GM18861 (cell line): ENCODE measurements around the gene RGS18.
A peak's percentile ranks its signal among the peaks of the same experiment; 100 is the strongest.
"Not testable (repeated sequence)": the region's sequence is repeated elsewhere in the genome, so short reads cannot be mapped to it uniquely, and the experiment has no call there.

Experiments used
- ATAC-seq: cut with Tn5 transposase; IDR thresholded peaks from one replicate; pipeline ENCODE4 v1.9.1; 2021; ENCODE audit not compliant: unreplicated experiment

The RGS18 gene

GRCh38 chr1:192158181-192158580 is at the start of gene RGS18:
Gene RGS18, plus strand, starts transcription at chr1:192158462. Its CDS starts 176 bp downstream, at chr1:192158638.
- peak; percentile 66 for ATAC-seq

DNA sequence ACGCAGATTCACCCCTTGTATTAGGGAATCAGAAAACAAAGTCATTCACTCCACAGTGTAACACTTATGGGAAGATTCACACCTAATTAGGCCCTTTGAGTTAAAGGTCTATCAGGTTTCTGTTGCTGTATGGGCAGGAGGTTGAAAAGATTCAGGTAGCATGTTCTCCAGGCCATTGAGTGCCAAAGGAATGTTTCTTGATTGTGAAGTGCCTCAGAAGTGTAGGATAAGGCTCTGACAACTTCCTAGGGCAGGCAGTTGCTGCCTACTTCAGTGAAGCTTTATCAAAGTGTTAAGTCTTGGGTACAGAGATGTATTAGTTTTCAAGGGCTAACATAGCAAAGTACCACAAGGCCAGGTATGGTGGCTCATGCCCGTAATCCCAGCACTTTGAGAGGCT is 48.7 kb upstream of the RGS18 start:
- ATAC-seq = no peak

GRCh38 chr1:192115000-192115399 is 43.3 kb upstream of the RGS18 start:
- ATAC-seq = no peak

GRCh38 chr1:192118881-192119405 is 39.3 kb upstream of the RGS18 start:
- ATAC-seq = no peak

DNA sequence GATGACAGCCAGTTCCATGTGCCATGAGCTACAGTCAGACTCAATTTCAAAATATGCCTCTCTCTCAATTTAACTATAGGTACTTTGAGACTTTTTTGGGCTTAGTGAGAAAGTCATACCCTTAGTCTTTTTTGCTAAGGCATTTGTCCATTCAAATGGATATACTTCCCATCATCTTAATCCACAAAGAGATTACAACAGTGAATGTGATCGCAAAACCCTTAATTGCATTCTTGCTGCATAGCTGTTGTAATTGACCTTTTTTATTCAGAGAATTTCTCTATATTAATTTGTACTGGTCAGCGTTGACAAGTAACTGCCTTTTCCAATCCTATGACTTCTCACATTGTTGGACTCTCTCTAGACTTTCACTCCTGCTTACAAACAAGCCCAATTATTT is 38.6 kb upstream of the RGS18 start:
- no peak for ATAC-seq

DNA sequence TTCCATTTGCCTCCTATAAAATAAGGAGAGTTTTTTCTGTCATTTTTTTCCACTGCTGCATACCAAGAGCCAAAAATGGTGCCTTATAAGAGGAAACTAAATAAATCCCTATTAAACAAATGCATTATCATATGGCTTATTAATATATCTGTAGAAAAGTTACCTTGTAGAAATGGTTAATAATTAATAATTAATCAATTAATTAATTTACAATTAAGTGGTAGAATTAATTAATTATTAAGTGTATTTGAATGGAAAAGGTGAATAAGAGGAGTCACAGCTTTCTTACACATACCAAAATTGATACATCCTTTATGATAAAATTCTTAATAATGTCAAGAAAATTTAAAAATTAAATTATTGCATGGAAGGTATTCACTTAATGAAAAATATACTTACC is 35.6 kb upstream of the RGS18 start:
- no peak for ATAC-seq

- no peak for ATAC-seq
Observed at GRCh38 chr1:192123212-192123611, 35.0 kb upstream of the RGS18 start.

- ATAC-seq = no peak
Observed at GRCh38 chr1:192126030-192126619, 32.1 kb upstream of the RGS18 start.

- no peak for ATAC-seq
Observed at GRCh38 chr1:192130175-192130574, 28.1 kb upstream of the RGS18 start.

DNA sequence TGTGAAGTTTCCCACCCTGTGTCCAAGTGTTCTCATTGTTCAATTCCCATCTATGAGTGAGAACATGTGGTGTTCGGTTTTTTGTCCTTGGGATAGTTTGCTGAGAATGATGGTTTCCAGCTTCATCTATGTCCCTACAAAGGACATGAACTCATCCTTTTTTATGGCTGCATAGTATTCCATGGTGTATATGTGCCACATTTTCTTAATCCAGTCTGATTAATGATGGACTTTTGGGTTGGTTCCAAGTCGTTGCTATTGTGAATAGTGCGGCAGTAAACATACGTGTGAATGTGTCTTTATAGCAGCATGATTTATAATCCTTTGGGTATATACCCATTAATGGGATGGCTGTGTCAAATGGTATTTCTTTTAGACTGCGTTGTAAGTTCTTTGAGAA is 27.4 kb upstream of the RGS18 start:
- ATAC-seq = not testable (repeated sequence)

DNA sequence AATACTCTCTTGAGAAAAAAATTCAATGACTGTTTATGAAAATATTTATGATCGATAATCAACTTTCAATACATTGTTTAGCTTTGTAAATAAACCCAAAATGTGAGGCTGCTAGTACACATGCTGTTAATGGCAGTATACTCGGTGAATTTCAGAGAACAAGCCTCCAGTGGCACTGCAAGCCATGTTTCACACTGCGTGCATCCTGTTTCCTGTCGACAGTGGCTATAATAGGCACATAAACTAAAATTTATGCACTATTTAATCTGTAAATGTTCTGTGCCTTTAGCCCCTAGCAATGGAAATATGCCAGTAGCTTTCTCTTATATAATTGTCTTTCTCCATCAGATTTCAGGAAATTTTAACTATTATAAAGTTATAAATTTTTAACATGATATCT is 26.3 kb upstream of the RGS18 start:
- no peak for ATAC-seq

DNA sequence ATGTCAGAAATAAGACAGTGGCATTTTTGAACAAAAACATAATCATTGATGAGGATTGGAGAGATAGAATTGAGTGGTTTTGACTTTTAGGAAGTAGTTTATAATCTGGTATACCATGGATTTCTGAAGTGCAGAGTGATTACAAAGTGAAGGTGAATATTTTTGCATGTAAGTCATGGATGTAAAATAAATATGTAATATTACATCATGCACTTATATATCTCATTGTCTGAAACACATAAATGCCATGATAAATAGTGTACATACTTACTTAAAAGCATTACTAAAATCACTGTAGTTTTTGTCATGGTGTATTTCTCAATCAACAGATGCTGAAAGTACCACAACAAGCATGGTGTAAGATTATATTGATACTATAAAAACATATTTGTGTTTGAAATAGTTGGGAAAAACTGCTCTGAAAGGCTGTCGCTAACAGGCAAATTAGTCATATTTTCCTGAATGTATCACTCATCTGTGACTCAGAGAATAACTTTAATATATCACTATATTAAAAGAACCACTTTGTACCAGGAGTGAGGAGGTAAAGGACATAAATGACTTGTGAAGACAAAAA is 24.8 kb upstream of the RGS18 start:
- no peak for ATAC-seq

DNA sequence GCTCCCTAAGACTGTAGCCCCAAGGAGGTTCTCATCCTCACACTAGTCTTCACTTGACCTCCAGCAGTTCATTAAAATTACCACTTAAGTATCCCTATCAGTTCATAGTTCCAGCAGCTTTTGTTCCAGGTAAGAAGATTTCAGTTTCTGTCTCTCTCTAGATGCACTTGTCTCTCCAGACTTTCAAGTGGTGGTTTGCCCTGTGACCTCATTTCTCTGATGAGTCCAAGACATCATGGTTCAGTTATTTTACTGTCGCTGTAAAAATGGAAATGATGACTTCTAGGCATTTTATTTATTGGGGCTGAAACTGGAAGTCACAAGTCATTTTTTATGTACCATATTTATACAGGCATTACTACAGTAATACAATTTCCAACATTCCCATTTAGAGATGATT is 17.9 kb upstream of the RGS18 start:
- no peak for ATAC-seq

GRCh38 chr1:192147221-192147620 is 11.0 kb upstream of the RGS18 start:
- ATAC-seq = no peak

DNA sequence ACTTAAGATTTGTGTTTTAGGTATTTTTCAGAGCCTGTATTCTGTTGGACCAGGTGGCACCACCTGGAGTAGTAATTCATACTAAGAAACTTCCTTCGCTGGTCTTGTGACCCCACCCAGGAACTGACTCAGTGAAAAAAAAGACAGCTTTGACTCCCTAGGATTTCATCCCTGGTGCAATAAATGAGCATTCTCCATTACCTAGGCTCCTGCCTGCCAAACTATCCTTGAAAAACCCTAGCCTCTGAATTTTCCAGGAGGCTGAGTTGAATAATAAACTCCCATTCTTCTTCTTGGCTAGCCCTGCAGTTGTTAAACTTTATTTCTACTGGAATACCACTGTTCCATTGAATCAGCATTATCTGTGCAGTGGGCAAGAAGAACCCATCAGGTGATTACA is 10.6 kb upstream of the RGS18 start:
- no peak for ATAC-seq

- no peak for ATAC-seq
Observed at GRCh38 chr1:192151176-192151575, 7.1 kb upstream of the RGS18 start.

DNA sequence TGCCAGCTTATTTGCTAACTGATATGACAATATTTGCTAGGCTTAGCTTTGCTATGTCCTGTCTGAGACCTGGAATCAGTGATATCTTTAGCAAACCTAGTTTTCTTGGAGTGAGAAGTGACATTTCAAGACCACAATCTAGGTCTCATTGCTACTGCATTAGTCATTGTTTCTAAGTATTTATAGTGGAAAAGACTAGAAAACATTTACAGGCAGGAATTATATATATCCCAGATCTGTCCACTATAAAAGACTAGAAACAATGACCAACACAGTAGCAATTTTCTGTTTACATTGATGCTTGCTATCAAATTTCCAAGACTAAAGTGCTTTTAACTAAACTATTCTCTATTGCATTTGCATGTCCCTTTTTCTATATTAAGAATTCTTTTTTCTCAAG is 5.0 kb upstream of the RGS18 start:
- no peak for ATAC-seq

- ATAC-seq = no peak
Observed at GRCh38 chr1:192157067-192157466, 1.2 kb upstream of the RGS18 start.

GRCh38 chr1:192159014-192159413 is 752 bp downstream of the RGS18 start:
- no peak for ATAC-seq

- ATAC-seq = no peak
Observed at GRCh38 chr1:192159781-192160180, 1.5 kb downstream of the RGS18 start.

DNA sequence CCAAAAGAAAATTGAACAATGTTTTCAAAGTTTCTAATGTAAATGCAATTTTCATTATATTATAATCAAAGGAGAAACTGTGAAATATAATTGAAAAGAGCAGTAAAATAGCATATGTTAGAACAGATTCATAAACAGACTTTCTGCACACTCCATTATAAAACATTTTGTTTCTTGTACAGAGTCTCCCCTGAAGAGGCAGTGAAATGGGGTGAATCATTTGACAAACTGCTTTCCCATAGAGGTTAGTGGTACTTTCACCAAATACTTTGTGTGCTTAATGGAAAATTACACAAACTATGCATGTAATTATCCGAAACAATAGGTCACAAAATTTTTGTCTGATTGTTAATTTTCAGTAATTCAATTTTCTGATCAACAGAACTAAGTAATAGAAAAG is 1.9 kb downstream of the RGS18 start:
- no peak for ATAC-seq

DNA sequence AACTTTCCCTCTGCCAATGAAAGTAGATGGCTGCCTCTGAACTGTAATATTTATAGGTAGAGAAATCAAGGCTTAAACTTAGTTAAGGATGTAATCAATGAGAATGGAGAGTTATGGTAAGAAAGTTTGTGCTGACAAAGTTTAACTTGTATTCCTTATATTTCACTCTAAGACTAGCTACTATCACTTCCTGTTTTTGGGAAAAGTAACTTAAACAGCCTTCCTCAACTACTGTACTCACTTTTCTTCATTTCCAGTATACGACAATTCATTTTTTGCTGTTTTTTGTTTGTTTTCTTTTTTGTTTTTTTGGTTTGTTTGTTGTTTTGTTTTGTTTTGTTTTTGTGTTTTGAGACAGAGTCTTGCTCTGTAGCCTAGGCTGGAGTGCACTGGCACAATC is 3.7 kb downstream of the RGS18 start:
- no peak for ATAC-seq

GRCh38 chr1:192162376-192162775 is 4.1 kb downstream of the RGS18 start:
- no peak for ATAC-seq
